22Rv1 (cell line): ENCODE data around the gene MESP1.

Experiments used
- ZFX ChIP-seq: fragments of 450-650 bp; IDR thresholded peaks from 2 replicates; pipeline ENCODE4 v1.6.1; 2017; ENCODE audit warnings: antibody characterized with exemption, borderline replicate concordance
- TF ChIP-seq, protein P1 (sequence below): fragments of 450-650 bp; IDR thresholded peaks from 2 replicates; pipeline ENCODE4 v1.5.1; 2017; ENCODE audit warnings: mild to moderate bottlenecking

DNA sequence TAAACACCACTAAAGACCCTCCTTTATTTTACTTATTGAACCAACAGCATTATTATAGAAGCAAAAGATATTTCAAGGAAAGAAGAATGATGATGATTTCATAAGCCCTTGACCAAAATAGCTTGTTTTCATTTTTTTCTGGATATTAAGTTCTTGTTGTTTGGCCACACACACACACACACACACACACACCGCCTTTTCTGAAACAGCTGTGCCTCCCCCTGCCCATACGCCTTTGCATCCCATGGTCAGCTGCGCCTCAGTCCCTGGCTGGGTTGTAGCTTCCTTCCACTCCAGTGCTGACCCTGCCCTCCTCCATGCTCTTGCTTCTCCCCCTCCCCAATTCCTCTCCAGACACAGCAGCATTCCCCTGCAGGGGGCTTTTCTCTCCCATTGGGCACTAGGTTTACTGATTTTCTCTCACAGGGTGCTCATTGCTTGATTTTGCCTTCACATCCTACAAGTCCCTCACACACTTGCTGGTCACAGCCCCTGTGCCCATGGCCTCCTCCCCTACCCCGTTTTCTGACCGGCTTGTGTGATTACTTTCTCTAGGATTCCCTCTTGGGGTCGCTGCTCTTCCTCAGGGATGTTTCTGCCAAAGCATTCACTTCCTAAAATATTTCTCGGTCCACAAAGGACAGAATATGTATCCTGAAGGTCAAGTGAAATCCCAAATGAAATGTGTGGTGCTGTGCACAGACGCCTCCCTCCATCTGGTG is 18.4 kb downstream of the MESP1 start:
- TF ChIP-seq, protein P1, sequence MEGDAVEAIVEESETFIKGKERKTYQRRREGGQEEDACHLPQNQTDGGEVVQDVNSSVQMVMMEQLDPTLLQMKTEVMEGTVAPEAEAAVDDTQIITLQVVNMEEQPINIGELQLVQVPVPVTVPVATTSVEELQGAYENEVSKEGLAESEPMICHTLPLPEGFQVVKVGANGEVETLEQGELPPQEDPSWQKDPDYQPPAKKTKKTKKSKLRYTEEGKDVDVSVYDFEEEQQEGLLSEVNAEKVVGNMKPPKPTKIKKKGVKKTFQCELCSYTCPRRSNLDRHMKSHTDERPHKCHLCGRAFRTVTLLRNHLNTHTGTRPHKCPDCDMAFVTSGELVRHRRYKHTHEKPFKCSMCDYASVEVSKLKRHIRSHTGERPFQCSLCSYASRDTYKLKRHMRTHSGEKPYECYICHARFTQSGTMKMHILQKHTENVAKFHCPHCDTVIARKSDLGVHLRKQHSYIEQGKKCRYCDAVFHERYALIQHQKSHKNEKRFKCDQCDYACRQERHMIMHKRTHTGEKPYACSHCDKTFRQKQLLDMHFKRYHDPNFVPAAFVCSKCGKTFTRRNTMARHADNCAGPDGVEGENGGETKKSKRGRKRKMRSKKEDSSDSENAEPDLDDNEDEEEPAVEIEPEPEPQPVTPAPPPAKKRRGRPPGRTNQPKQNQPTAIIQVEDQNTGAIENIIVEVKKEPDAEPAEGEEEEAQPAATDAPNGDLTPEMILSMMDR, result no peak
- TF ChIP-seq ZFX, result no peak
